IPS DF 19.7 (cell line): ENCODE measurements around the gene WFS1.

Experiments used
- DNase-seq: peaks from one replicate; pipeline ENCODE4 v3.0.0-alpha.2; 2013; ENCODE audit warnings: low read depth, low spot score

Gene WFS1

GRCh38 chr4:6338175-6338950 lies 68.7 kb downstream of the WFS1 start:
- DNase-seq: no peak

GRCh38 chr4:6338951-6339817 lies 69.5 kb downstream of the WFS1 start:
- no peak for DNase-seq

- no peak for DNase-seq
Measured at GRCh38 chr4:6339818-6340445, 70.3 kb downstream of the WFS1 start.

- no peak for DNase-seq
Measured at GRCh38 chr4:6340446-6341015, 70.9 kb downstream of the WFS1 start.

- no peak for DNase-seq
Measured at GRCh38 chr4:6341696-6342095, 72.0 kb downstream of the WFS1 start.

GRCh38 chr4:6342530-6343293 lies 73.1 kb downstream of the WFS1 start:
- no peak for DNase-seq

- no peak for DNase-seq
Measured at GRCh38 chr4:6343939-6344408, 74.3 kb downstream of the WFS1 start.

GRCh38 chr4:6345096-6345830 lies 75.6 kb downstream of the WFS1 start:
- no peak for DNase-seq

- no peak for DNase-seq
Measured at GRCh38 chr4:6345866-6346265, 76.2 kb downstream of the WFS1 start.

- DNase-seq: no peak
Measured at GRCh38 chr4:6346373-6347110, 76.9 kb downstream of the WFS1 start.

GRCh38 chr4:6347511-6348045 lies 77.9 kb downstream of the WFS1 start:
- DNase-seq: no peak

GRCh38 chr4:6348408-6348807 lies 78.8 kb downstream of the WFS1 start:
- DNase-seq: no peak

- no peak for DNase-seq
Measured at GRCh38 chr4:6349896-6350603, 80.4 kb downstream of the WFS1 start.

- no peak for DNase-seq
Measured at GRCh38 chr4:6350646-6351045, 81.0 kb downstream of the WFS1 start.

GRCh38 chr4:6351246-6352000 lies 81.8 kb downstream of the WFS1 start:
- no peak for DNase-seq

GRCh38 chr4:6352031-6352692 lies 82.5 kb downstream of the WFS1 start:
- no peak for DNase-seq
